GM19395 (cell line): ENCODE measurements around the gene SPNS2.

Experiments
- ATAC-seq: cut with Tn5 transposase; IDR thresholded peaks from one replicate; pipeline ENCODE4 v1.9.1; 2021; ENCODE audit warnings: mild to moderate bottlenecking, moderate library complexity; ENCODE audit not compliant: unreplicated experiment

The SPNS2 gene

DNA sequence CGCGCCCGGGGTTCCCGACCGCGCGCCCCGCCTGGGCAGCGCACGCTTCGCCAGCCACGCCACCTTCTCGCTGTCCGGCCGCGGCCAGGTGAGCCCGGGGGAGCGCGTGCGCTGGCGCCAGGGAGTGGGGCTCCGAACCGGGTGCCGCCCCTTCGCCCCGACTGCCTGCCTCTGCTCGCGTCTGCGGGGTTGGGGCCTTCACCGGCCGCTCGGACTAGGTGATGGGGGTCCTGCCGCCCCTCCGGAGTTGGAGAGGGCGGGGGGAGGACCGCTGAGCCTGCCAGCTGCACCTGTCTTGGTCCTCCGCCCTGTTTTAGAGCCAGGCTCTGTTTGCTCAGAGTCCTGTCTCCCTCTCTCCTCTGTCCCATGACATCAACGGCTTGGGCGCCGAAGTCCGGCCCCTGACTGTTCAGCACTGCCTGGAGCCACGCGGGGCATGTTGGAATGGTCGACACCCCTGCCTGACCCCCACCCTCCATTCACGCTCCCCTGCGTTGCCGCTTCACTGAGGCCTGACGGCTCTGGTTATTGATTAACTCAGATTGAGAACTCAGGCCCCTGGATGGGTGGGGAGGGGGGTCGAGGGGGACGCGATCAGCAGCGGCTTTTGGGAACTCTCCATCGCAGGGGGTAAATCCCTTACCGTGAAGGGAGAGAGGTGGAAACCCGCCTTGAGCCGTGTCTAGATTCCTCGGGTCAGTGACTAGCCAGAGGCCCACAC lies 86.4 kb downstream of the SPNS2 start:
- ATAC-seq, result no peak

DNA sequence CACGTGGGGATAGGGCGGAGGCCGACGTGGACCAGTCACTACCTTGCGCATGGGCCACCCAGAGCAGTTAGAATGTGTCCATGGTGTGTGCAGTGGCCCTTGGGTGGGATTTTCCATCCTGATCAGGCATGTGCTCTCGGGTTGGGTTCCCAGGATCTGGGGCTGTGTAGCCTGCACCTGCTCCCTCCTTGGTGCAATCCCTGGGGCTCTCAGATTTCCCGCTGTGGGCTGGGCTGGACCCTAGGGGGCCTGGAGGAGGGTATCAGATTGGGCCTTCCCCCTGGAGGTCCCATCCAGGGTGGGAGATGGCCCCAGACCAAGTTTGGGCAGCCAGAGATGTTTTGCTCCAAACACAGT lies 86.9 kb downstream of the SPNS2 start:
- ATAC-seq, result no peak

DNA sequence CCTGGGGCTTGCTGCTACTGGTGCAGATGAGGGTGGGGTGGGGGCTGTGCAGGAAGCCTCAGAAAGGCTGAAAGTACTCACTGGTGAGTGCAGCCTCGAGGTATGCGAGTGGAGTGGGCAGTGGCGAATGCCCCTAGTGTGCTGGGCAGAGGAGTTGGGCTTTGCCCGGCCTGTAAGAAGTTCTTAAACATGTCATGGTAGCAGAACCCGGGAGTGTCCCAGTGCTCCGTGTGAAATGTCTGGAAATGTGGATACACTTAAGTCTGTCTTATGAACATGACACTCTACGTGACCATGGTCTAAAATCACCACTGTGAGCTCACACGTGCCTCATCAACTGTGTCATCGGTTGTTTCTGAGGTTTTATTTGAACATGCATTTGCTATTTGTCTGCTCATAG lies 87.4 kb downstream of the SPNS2 start:
- no peak for ATAC-seq

DNA sequence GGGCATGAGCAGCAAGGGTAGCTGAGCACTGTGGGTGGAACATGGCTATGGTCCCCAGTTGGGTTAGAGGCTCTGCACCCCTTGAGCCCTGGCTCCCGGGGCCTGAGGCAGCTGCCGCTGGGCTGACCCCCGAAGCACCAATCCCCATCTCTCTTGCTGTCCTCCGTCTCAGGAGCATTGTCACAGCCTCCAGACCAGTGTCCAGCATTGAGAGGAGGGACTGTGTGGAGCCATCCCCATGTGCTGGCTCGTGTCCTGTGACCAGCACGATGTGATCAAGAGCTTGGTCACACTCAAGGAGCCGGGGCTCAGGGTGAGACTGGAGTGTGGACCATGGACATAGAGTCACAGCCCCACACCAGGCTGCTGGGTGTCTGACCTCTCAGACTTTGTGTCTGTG lies 88.5 kb downstream of the SPNS2 start:
- no peak for ATAC-seq

DNA sequence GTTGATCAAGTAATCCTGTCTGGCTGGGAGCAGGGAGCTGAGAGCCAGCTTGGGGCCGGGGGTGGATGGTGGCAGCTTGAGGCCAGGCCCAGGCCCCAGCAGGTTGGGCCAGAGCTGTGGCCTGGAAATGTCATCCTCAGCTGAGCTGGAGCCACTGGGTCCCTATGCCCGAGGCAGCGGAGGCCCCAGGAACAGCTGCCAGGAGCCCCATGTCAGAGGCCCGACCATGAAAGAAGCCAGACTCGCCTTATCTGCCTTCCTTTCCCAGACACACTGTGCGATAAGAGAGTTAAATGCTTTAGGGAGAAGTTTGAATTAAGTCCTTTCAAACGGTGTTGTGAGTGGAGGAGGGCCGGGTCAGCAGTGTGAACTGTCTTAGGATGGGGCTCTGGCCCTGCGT lies 89.1 kb downstream of the SPNS2 start:
- ATAC-seq, result no peak

DNA sequence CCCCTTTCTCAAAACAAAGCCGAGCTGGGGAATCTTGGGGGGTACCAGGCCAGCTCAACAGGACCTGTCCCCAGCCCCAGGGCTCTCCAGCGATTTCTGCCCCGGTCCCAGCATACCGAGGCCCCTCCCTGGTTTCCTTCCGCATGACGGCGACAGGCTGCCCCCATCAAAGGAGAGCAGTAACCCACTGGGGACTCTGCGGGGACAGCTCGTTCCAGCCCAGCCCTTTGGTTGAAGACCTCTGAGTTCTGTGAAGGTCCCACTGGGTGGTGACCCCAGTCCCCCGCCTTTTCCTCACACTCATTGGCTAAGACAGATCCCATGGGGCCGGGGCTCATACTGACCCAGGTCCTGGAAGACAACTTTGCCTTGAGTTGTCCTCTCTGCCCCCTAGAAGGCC lies 89.7 kb downstream of the SPNS2 start:
- no peak for ATAC-seq
